Stimulated activated CD4-positive, alpha-beta T cell treated with anti-CD3 and anti-CD28 coated beads, Interleukin-1b, Interleukin-23, amount 100 ng/mL, for 1 hour (primary cell): ENCODE data around the gene MPG.
A peak's percentile ranks its signal among the peaks of the same experiment; 100 is the strongest.

Experiments
- DNase-seq, 2 donors: peaks; one replicate each; pipeline ENCODE4 v3.0.0-alpha.2; 2020; ENCODE audit warnings: low read depth in 2 of 2

MPG gene

GRCh38 chr16:50769-51591 lies 27.0 kb upstream of the MPG start:
- no peak for DNase-seq

- DNase-seq: peak; percentile 95 to 96
Measured at GRCh38 chr16:53346-54236, 24.4 kb upstream of the MPG start, which contains the start of the genes POLR3K and SNRNP25. Gene POLR3K, minus strand, starts transcription at chr16:53608. Its CDS starts 22 bp downstream, at chr16:53586. Gene SNRNP25, plus strand, starts transcription at chr16:53828. Its CDS starts 189 bp downstream, at chr16:54017.

GRCh38 chr16:54237-54581 lies 23.8 kb upstream of the MPG start:
- no peak for DNase-seq

GRCh38 chr16:55571-56136 lies 22.4 kb upstream of the MPG start:
- no peak for DNase-seq

- DNase-seq: no peak
Measured at GRCh38 chr16:56231-56927, 21.6 kb upstream of the MPG start.

GRCh38 chr16:57711-58110 lies 20.3 kb upstream of the MPG start:
- no peak for DNase-seq

GRCh38 chr16:58491-59439 lies 19.3 kb upstream of the MPG start:
- no peak for DNase-seq

GRCh38 chr16:59440-60059 lies 18.5 kb upstream of the MPG start:
- DNase-seq: no peak

GRCh38 chr16:60166-60565 lies 17.9 kb upstream of the MPG start:
- no peak for DNase-seq

- DNase-seq: no peak
Measured at GRCh38 chr16:60929-61878, 16.8 kb upstream of the MPG start.

GRCh38 chr16:61879-62281 lies 16.1 kb upstream of the MPG start:
- DNase-seq: no peak

- DNase-seq: no peak
Measured at GRCh38 chr16:62283-62967, 15.6 kb upstream of the MPG start.

- no peak for DNase-seq
Measured at GRCh38 chr16:62968-63391, 15.0 kb upstream of the MPG start.

- no peak for DNase-seq
Measured at GRCh38 chr16:63466-63865, 14.6 kb upstream of the MPG start.

- DNase-seq: no peak
Measured at GRCh38 chr16:63998-64913, 13.8 kb upstream of the MPG start.

GRCh38 chr16:64914-65255 lies 13.1 kb upstream of the MPG start:
- DNase-seq: no peak

- peak; percentile 62 to 78 for DNase-seq
Measured at GRCh38 chr16:65745-66144, 12.3 kb upstream of the MPG start.
